Activated CD4-positive, alpha-beta T cell treated with anti-CD3 and anti-CD28 coated beads for 1 hour (primary cell): Measurements from ENCODE around the gene MED7.
"Not testable (repeated sequence)": the region's sequence is repeated elsewhere in the genome, so short reads cannot be mapped to it uniquely, and the experiment has no call there.

Experiments
- DNase-seq: peaks from one replicate; pipeline ENCODE4 v3.0.0-alpha.2; 2020

MED7 gene

GRCh38 chr5:157142317-157143126, at the start of gene MED7:
MED7 (minus strand) TSS chr5:157142865; CDS start chr5:157139431, 3,434 bp downstream.
- peak; percentile 84 for DNase-seq

GRCh38 chr5:157189223-157189622, 46.6 kb upstream of the MED7 start:
- DNase-seq = no peak

GRCh38 chr5:157188270-157188669, 45.6 kb upstream of the MED7 start:
- DNase-seq = no peak

- DNase-seq = no peak
Observed at GRCh38 chr5:157187046-157187754, 44.5 kb upstream of the MED7 start.

- no peak for DNase-seq
Observed at GRCh38 chr5:157186309-157187045, 43.8 kb upstream of the MED7 start.

GRCh38 chr5:157185122-157185521, 42.5 kb upstream of the MED7 start:
- DNase-seq = not testable (repeated sequence)

GRCh38 chr5:157184117-157184670, 41.5 kb upstream of the MED7 start:
- no peak for DNase-seq

- no peak for DNase-seq
Observed at GRCh38 chr5:157182143-157182757, 39.6 kb upstream of the MED7 start.

GRCh38 chr5:157180374-157181264, 38.0 kb upstream of the MED7 start, which contains the start of gene ITK:
ITK (plus strand) TSS chr5:157180840; CDS start chr5:157180978, 138 bp downstream.
- DNase-seq = no peak

- DNase-seq = no peak
Observed at GRCh38 chr5:157178966-157179365, 36.3 kb upstream of the MED7 start.

- DNase-seq = no peak
Observed at GRCh38 chr5:157177953-157178352, 35.3 kb upstream of the MED7 start.

- no peak for DNase-seq
Observed at GRCh38 chr5:157175071-157175612, 32.5 kb upstream of the MED7 start.

GRCh38 chr5:157172403-157172802, 29.7 kb upstream of the MED7 start:
- DNase-seq = peak; percentile 62

- DNase-seq = no peak
Observed at GRCh38 chr5:157168286-157168685, 25.6 kb upstream of the MED7 start.

- DNase-seq = no peak
Observed at GRCh38 chr5:157167214-157167621, 24.6 kb upstream of the MED7 start.

- DNase-seq = no peak
Observed at GRCh38 chr5:157166214-157167213, 23.8 kb upstream of the MED7 start, which contains the start of gene GARIN3. GARIN3 (minus strand) TSS chr5:157166264; CDS start chr5:157166168, 96 bp downstream.

- DNase-seq = no peak
Observed at GRCh38 chr5:157165668-157166067, 23.0 kb upstream of the MED7 start.

- DNase-seq = no peak
Observed at GRCh38 chr5:157165261-157165660, 22.6 kb upstream of the MED7 start.

- DNase-seq = no peak
Observed at GRCh38 chr5:157164521-157164920, 21.9 kb upstream of the MED7 start.
